ENCODE data around the gene CMC2. TPM values are rescaled to one million over a fixed set of nuclear protein-coding genes. Genes with fewer than 3 reads are reported as not detected.

Gene CMC2
- total and polyA plus RNA-seq, 9 donors, result 19.1 to 41.1 (median 25.9) TPM

GRCh38 chr16:80958284-80958683, 48.4 kb downstream of the CMC2 start:
- intact Hi-C loops (cut with DNase I), result no loop called here
- Histone ChIP-seq H3K4me1 (ENCODE audit: insufficient read depth) (no peaks in the 10 kb centered on the region), H3K4me3 (no peak overlapping the region), H3K27me3 (no peaks in the 10 kb centered on the region), H3K36me3 (no peaks in the 10 kb centered on the region), H3K9me3 (no peaks in the 10 kb centered on the region), H3K27ac (no peak overlapping the region)
- no peak for DNase-seq
- TF ChIP-seq EP300 (IDR thresholded peaks at IDR 0.05) (no peak), CTCF (IDR thresholded peaks at IDR 0.05) (no peak), POLR2A (IDR thresholded peaks at IDR 0.05) (no peak)

- H3K27me3 ChIP-seq, result no peaks in the 10 kb centered on the region
- intact Hi-C loops (cut with DNase I), result no loop called here
- no peak overlapping the region for H3K4me3 ChIP-seq
- H3K27ac ChIP-seq, result no peak overlapping the region
- TF ChIP-seq EP300 (IDR thresholded peaks at IDR 0.05) (no peak), POLR2A (IDR thresholded peaks at IDR 0.05) (no peak), CTCF (IDR thresholded peaks at IDR 0.05) (no peak)
- no peaks in the 10 kb centered on the region for H3K36me3 ChIP-seq
- H3K9me3 ChIP-seq, result no peaks in the 10 kb centered on the region
- WGBS, 3 donors, result 90 to 95% (median 93%) methylated on average over 5 of the region's 5 CpGs
- no peak for DNase-seq
- H3K4me1 ChIP-seq (ENCODE audit: insufficient read depth), result no peaks in the 10 kb centered on the region
These were observed 51.7 kb downstream of the CMC2 start for GRCh38 chr16:80954985-80955384.

GRCh38 chr16:80948886-80949493, 57.7 kb downstream of the CMC2 start:
- no peaks in the 10 kb centered on the region for H3K4me1 ChIP-seq (ENCODE audit: insufficient read depth)
- WGBS, 3 donors, result 27 to 44% (median 43%) methylated on average over 7 of the region's 7 CpGs
- no peak overlapping the region for H3K27ac ChIP-seq
- H3K36me3 ChIP-seq, result no peaks in the 10 kb centered on the region
- intact Hi-C loops (cut with DNase I), result no loop called here
- H3K9me3 ChIP-seq, result no peaks in the 10 kb centered on the region
- TF ChIP-seq POLR2A (IDR thresholded peaks at IDR 0.05) (no peak), EP300 (IDR thresholded peaks at IDR 0.05) (no peak), CTCF (IDR thresholded peaks at IDR 0.05) (no peak)
- no peaks in the 10 kb centered on the region for H3K27me3 ChIP-seq
- no peak overlapping the region for H3K4me3 ChIP-seq
- DNase-seq, result peak in 2 of 5 donors; percentile 28 to 58

GRCh38 chr16:80947708-80948625, 58.7 kb downstream of the CMC2 start:
- intact Hi-C loops (cut with DNase I), result no loop called here
- 51 to 64% (median 53%) methylated on average over 9 of the region's 9 CpGs for WGBS, 3 donors
- Histone ChIP-seq H3K9me3 (no peaks in the 10 kb centered on the region), H3K27me3 (no peaks in the 10 kb centered on the region), H3K4me1 (ENCODE audit: insufficient read depth) (no peaks in the 10 kb centered on the region), H3K4me3 (no peak overlapping the region), H3K27ac (no peak overlapping the region), H3K36me3 (no peaks in the 10 kb centered on the region)
- no peak for DNase-seq
- no peak for TF ChIP-seq CTCF (IDR thresholded peaks at IDR 0.05)
- no peak for TF ChIP-seq EP300 (IDR thresholded peaks at IDR 0.05)
- no peak for TF ChIP-seq POLR2A (IDR thresholded peaks at IDR 0.05)

Measured in ovary (tissue), 9 donors.